HFF-Myc (cell line): ENCODE measurements around the gene DLG3.
"Not testable (repeated sequence)": the region's sequence is repeated elsewhere in the genome, so short reads cannot be mapped to it uniquely, and the experiment has no call there.

Source experiments
- DNase-seq: peaks from one replicate; pipeline ENCODE4 v3.0.0-alpha.2; 2011; ENCODE audit warnings: low read depth; ENCODE audit errors: extremely low read depth
- H3K4me3 ChIP-seq: replicated peaks from 2 replicates; pipeline ENCODE4 v1.5.1; 2011; ENCODE audit warnings: low read depth, mild to moderate bottlenecking, control low read depth, low read length
- CTCF ChIP-seq: IDR thresholded peaks from 2 replicates; pipeline ENCODE4 v1.5.1; 2012; ENCODE audit warnings: mild to moderate bottlenecking, low read depth, low read length, control low read depth; ENCODE audit errors: missing control alignments

The DLG3 gene

GRCh38 chrX:70444326-70444945, at the start of gene DLG3:
DLG3 (plus strand) TSS chrX:70444835; CDS start chrX:70445202, 367 bp downstream.
- no peak for DNase-seq
- H3K4me3 ChIP-seq = no peak within 1 kb of the TSS
- TF ChIP-seq CTCF = no peak

- TF ChIP-seq CTCF = no peak
- H3K4me3 ChIP-seq = no peak overlapping the region
- no peak for DNase-seq
These were observed 45.7 kb upstream of the DLG3 start for GRCh38 chrX:70398899-70399298.

GRCh38 chrX:70400181-70400580, 44.5 kb upstream of the DLG3 start:
- not testable (repeated sequence) for H3K4me3 ChIP-seq, DNase-seq

GRCh38 chrX:70402721-70403120, 41.9 kb upstream of the DLG3 start:
- TF ChIP-seq CTCF = no peak
- DNase-seq = no peak
- H3K4me3 ChIP-seq = no peak overlapping the region

- no peak overlapping the region for H3K4me3 ChIP-seq
- no peak for DNase-seq
- no peak for TF ChIP-seq CTCF
These were observed 39.6 kb upstream of the DLG3 start for GRCh38 chrX:70405003-70405402.

- no peak overlapping the region for H3K4me3 ChIP-seq
- no peak for DNase-seq
- TF ChIP-seq CTCF = no peak
These were observed 33.7 kb upstream of the DLG3 start for GRCh38 chrX:70410921-70411320.

GRCh38 chrX:70411475-70411874, 33.2 kb upstream of the DLG3 start:
- DNase-seq = no peak
- H3K4me3 ChIP-seq = no peak overlapping the region
- no peak for TF ChIP-seq CTCF
